Measurements from ENCODE around the gene GTF2IRD1.
"Not testable (repeated sequence)": the region's sequence is repeated elsewhere in the genome, so short reads cannot be mapped to it uniquely, and the experiment has no call there.

GTF2IRD1 gene

GRCh38 chr7:74606909-74607510 lies 153.3 kb downstream of the GTF2IRD1 start:
- DNase-seq: no peak

- peak; percentile 43 for DNase-seq
Measured at GRCh38 chr7:74612015-74612829, 158.5 kb downstream of the GTF2IRD1 start.

GRCh38 chr7:74615933-74616780 lies 162.5 kb downstream of the GTF2IRD1 start:
- DNase-seq: no peak

- DNase-seq: no peak
Measured at GRCh38 chr7:74617180-74617744, 163.6 kb downstream of the GTF2IRD1 start.

- DNase-seq: no peak
Measured at GRCh38 chr7:74619235-74619860, 165.6 kb downstream of the GTF2IRD1 start.

- DNase-seq: no peak
Measured at GRCh38 chr7:74622228-74622749, 168.6 kb downstream of the GTF2IRD1 start.

GRCh38 chr7:74623135-74623534 lies 169.4 kb downstream of the GTF2IRD1 start:
- no peak for DNase-seq

- DNase-seq: peak; percentile 50
Measured at GRCh38 chr7:74625446-74625845, 171.7 kb downstream of the GTF2IRD1 start.

GRCh38 chr7:74627661-74628411 lies 174.1 kb downstream of the GTF2IRD1 start:
- peak; percentile 34 for DNase-seq

GRCh38 chr7:74632505-74632904 lies 178.8 kb downstream of the GTF2IRD1 start:
- DNase-seq: no peak

GRCh38 chr7:74633451-74633921 lies 179.8 kb downstream of the GTF2IRD1 start:
- no peak for DNase-seq

GRCh38 chr7:74637745-74638144 lies 184.0 kb downstream of the GTF2IRD1 start:
- DNase-seq: no peak

- peak; percentile 35 for DNase-seq
Measured at GRCh38 chr7:74650055-74650454, 196.3 kb downstream of the GTF2IRD1 start.

GRCh38 chr7:74650493-74651132 lies 196.9 kb downstream of the GTF2IRD1 start:
- not testable (repeated sequence) for DNase-seq

GRCh38 chr7:74651133-74651504 lies 197.4 kb downstream of the GTF2IRD1 start:
- not testable (repeated sequence) for DNase-seq

Data from fibroblast of skin of right quadriceps (primary cell).